Activated T-cell treated with anti-CD3 and anti-CD28 coated beads, Interleukin-2, amount 50 U/mL, for 4 hours (primary cell): Measurements from ENCODE around the gene FBLN1. TPM values are rescaled to one million over a fixed set of nuclear protein-coding genes. Genes with fewer than 3 reads are reported as not detected.
A peak's percentile ranks its signal among the peaks of the same experiment; 100 is the strongest.
"Not testable (repeated sequence)": the region's sequence is repeated elsewhere in the genome, so short reads cannot be mapped to it uniquely, and the experiment has no call there.

Experiments
- ATAC-seq, 2 donors: fragments of 200-7000 bp; cut with Tn5 transposase; one replicate each; pipeline ENCODE4 v1.10.0; 2021
- DNase-seq: peaks from one replicate; pipeline ENCODE4 v3.0.0-alpha.2; 2020
- H3K27me3 Mint-ChIP-seq: one replicate; pipeline ENCODE4 v1.8.0; 2021; ENCODE audit warnings: low read depth, mixed read lengths
- H3K36me3 Mint-ChIP-seq: one replicate; pipeline ENCODE4 v1.8.0; 2022; ENCODE audit warnings: mixed read lengths; ENCODE audit not compliant: insufficient read depth
- H3K4me1 Mint-ChIP-seq: one replicate; pipeline ENCODE4 v1.8.0; 2021; ENCODE audit warnings: low read depth, mixed read lengths
- H3K4me3 Mint-ChIP-seq: one replicate; pipeline ENCODE4 v1.8.0; 2021; ENCODE audit warnings: mild to moderate bottlenecking, moderate library complexity, mixed read lengths
- H3K9me3 Mint-ChIP-seq: one replicate; pipeline ENCODE4 v1.8.0; 2021; ENCODE audit warnings: mixed read lengths
- total RNA-seq, 3 donors: library from RNA; stranded (reverse); gene quantifications; one replicate each; pipeline ENCODE4 v1.2.1, GENCODE V29; 2021

FBLN1 gene
- total RNA-seq, 3 donors from 2014 or later = 0.43 to 0.69 (median 0.46) TPM

DNA sequence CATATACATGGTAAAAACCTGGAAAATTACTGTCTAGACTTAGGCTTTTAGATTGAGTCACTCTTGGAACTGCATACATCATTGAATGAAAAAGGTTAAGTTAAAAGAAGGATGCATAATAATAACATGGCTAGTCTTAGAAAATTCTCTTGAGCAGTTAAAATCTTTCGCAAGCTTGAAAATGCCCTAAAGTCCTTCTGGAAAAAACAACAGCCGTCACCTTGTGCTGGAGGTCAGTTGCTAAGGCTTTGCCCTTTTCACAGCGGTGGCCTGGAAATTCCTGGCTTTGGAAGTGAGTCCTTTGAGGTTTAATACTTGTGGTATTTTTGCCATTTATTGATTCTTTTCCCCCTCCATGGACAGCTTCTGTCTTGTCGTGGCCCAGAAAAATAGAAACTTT, 17.4 kb upstream of the FBLN1 start:
- no peaks in the 10 kb centered on the region for H3K4me1 Mint-ChIP-seq
- no peaks in the 10 kb centered on the region for H3K36me3 Mint-ChIP-seq
- H3K4me3 Mint-ChIP-seq = no peak overlapping the region
- H3K27me3 Mint-ChIP-seq = peaks cover 19% of the 10 kb centered on the region
- no peaks in the 10 kb centered on the region for H3K9me3 Mint-ChIP-seq
- DNase-seq (no peak), ATAC-seq (no peak)

DNA sequence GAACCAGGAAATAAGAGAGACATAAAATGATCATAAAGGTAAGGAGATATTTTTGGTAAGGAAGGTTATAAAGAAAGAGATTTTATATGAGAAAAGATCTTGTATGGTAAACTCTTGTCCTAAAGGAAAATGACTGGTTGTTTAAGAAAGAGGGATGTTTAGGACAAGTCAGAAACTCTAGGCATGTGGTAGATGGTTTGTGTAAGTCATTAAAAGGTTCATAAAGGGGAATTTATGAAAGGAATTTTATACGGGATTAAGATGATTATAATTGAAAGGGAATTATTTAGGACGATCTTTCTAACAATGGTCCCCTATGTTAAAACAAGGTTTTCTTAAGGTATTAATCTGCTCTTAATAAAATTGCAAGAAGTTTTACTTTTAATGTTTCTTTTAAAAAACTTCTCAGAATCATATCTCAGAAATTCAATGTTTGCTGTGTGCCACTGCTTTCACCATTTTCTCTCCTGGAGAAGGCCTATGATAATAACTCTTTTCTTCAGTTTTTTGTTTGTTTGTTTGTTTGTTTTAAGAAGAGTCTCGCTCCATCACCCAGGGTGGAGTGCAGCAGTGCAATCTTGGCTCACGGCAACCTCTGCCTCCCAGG, 13.8 kb upstream of the FBLN1 start:
- Mint-ChIP-seq H3K4me1 (no peaks in the 10 kb centered on the region), H3K27me3 (peaks cover 25% of the 10 kb centered on the region), H3K9me3 (no peaks in the 10 kb centered on the region), H3K36me3 (no peaks in the 10 kb centered on the region), H3K4me3 (no peak overlapping the region)
- DNase-seq = no peak
- no peak for ATAC-seq

DNA sequence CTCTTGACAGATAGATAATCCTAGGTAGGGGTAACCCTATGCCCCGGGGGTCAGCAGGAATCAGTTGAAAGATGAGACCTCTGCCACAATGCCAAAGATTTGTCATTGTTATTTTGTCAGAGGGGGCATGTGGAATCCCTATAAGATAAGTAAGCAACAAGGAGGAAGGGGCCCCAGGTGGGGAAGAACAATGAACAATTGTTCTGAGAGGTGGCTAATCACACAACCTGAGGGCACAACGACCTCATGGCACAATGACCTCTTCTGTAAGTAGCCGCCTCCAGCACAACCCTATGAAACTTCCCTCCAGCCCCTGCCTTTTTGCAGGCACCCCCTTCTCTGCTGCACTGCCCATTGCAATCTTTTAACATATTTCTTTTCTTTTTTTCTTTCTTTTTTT, 11.8 kb upstream of the FBLN1 start:
- Mint-ChIP-seq H3K4me1 (no peaks in the 10 kb centered on the region), H3K4me3 (no peak overlapping the region), H3K36me3 (no peaks in the 10 kb centered on the region), H3K27me3 (peaks cover 24% of the 10 kb centered on the region), H3K9me3 (no peaks in the 10 kb centered on the region)
- no peak for ATAC-seq
- no peak for DNase-seq

DNA sequence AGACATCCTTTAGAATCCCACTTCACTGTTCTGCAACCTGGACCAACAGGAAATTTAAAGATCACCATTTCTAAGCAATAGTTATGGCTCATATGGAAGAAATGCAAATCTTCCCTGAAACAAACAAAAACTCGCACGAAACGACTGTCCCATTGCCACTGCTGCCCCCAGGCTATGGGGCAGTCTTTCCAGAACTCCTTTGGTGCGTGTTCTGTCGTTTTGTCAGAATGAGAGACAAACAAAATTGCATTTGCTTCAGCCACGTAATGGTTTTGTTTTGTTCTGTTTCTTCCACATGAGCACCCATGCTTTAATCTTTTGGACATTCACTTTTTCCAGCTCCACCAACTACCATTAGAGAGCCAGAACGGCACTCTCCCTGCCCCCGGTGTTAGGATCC, 10.8 kb upstream of the FBLN1 start:
- DNase-seq (no peak), ATAC-seq (no peak)
- Mint-ChIP-seq H3K4me3 (no peak overlapping the region), H3K36me3 (no peaks in the 10 kb centered on the region), H3K4me1 (no peaks in the 10 kb centered on the region), H3K27me3 (peaks cover 30% of the 10 kb centered on the region), H3K9me3 (no peaks in the 10 kb centered on the region)

- Mint-ChIP-seq H3K4me3 (no peak overlapping the region), H3K9me3 (no peaks in the 10 kb centered on the region), H3K36me3 (no peaks in the 10 kb centered on the region), H3K27me3 (peaks cover 34% of the 10 kb centered on the region), H3K4me1 (peaks cover 2% of the 10 kb centered on the region)
- no peak for DNase-seq
- ATAC-seq = no peak
These were observed 9.4 kb upstream of the FBLN1 start for GRCh38 chr22:45493286-45493771.

DNA sequence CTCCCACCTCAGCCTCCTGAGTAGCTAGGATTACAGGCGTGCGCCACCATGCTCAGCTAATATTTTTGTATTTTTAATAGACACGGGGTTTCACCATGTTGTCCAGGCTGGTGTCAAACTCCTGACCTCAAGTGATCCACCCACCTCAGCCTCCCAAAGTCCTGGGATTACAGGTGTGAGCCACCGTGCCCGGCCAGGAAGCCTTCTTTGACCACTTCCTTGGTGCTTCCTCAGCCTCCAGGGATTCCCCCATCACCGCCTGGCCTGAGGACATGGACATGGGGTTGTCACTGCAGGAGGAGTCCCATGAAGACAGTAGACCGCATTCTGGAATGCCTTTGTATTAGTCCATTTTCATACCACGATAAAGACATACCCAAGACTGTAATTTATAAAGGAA, 8.4 kb upstream of the FBLN1 start:
- not testable (repeated sequence) for H3K36me3 Mint-ChIP-seq, H3K9me3 Mint-ChIP-seq, H3K4me1 Mint-ChIP-seq, ATAC-seq, H3K4me3 Mint-ChIP-seq, DNase-seq
- H3K27me3 Mint-ChIP-seq = peaks cover 39% of the 10 kb centered on the region

GRCh38 chr22:45495616-45496015, 7.1 kb upstream of the FBLN1 start:
- peaks cover 45% of the 10 kb centered on the region for H3K27me3 Mint-ChIP-seq
- not testable (repeated sequence) for ATAC-seq, H3K4me1 Mint-ChIP-seq, H3K4me3 Mint-ChIP-seq, H3K9me3 Mint-ChIP-seq, H3K36me3 Mint-ChIP-seq, DNase-seq

GRCh38 chr22:45496451-45496941, 6.2 kb upstream of the FBLN1 start:
- Mint-ChIP-seq H3K27me3 (peaks cover 44% of the 10 kb centered on the region), H3K4me3 (no peak overlapping the region), H3K36me3 (no peaks in the 10 kb centered on the region), H3K4me1 (peaks cover 2% of the 10 kb centered on the region), H3K9me3 (no peaks in the 10 kb centered on the region)
- DNase-seq (no peak), ATAC-seq (no peak)

- Mint-ChIP-seq H3K4me1 (peaks cover 3% of the 10 kb centered on the region), H3K4me3 (no peak overlapping the region), H3K27me3 (peaks cover 48% of the 10 kb centered on the region), H3K9me3 (no peaks in the 10 kb centered on the region), H3K36me3 (no peaks in the 10 kb centered on the region)
- ATAC-seq = no peak
- no peak for DNase-seq
These were observed 5.1 kb upstream of the FBLN1 start for GRCh38 chr22:45497351-45498145.

- Mint-ChIP-seq H3K9me3 (no peaks in the 10 kb centered on the region), H3K27me3 (peaks cover 58% of the 10 kb centered on the region), H3K4me3 (no peak overlapping the region), H3K4me1 (peaks cover 3% of the 10 kb centered on the region), H3K36me3 (no peaks in the 10 kb centered on the region)
- ATAC-seq (no peak), DNase-seq (no peak)
These were observed 2.9 kb upstream of the FBLN1 start for GRCh38 chr22:45499746-45500145.

- Mint-ChIP-seq H3K9me3 (no peaks in the 10 kb centered on the region), H3K36me3 (no peaks in the 10 kb centered on the region), H3K4me1 (peaks cover 1% of the 10 kb centered on the region), H3K4me3 (no peak overlapping the region), H3K27me3 (peaks cover 67% of the 10 kb centered on the region)
- no peak for ATAC-seq
- no peak for DNase-seq
These were observed 550 bp downstream of the FBLN1 start for GRCh38 chr22:45503050-45503815.

- Mint-ChIP-seq H3K4me1 (peaks cover 1% of the 10 kb centered on the region), H3K9me3 (no peaks in the 10 kb centered on the region), H3K27me3 (peaks cover 64% of the 10 kb centered on the region), H3K36me3 (no peaks in the 10 kb centered on the region), H3K4me3 (no peak overlapping the region)
- ATAC-seq (no peak), DNase-seq (no peak)
These were observed 1.2 kb downstream of the FBLN1 start for GRCh38 chr22:45503816-45504372.

GRCh38 chr22:45504373-45505341, 2.0 kb downstream of the FBLN1 start:
- Mint-ChIP-seq H3K4me1 (peaks cover 1% of the 10 kb centered on the region), H3K36me3 (no peaks in the 10 kb centered on the region), H3K9me3 (no peaks in the 10 kb centered on the region), H3K27me3 (peaks cover 62% of the 10 kb centered on the region), H3K4me3 (no peak overlapping the region)
- DNase-seq (no peak), ATAC-seq (peak; percentile 32 to 45)
